ENCODE results near the gene RAD51B. TPM values are rescaled to one million over a fixed set of nuclear protein-coding genes. Genes with fewer than 3 reads are reported as not detected.

Gene RAD51B
- total RNA-seq, 1 donor from 2014 or later = 8.9 TPM

GRCh38 chr14:68674538-68675232 is 855.1 kb downstream of the RAD51B start:
- no peak for DNase-seq (ENCODE audit: low read depth in 2 of 2)

DNA sequence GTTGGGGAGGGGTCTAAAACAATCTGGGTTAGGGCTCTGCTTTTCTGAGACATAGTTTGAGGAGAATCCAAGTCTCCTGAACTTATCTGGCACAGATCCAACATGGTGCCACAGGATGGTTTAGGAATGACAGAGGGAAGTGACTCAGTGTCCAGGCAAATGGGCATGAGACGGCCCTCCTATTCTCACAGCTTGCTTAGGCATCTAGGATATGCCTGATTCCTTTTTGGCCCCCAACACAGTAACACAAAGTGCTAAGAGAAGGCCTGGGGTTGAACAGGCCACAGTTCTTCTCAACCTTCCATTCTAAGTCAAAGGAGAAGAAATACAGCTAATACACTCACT is 855.6 kb downstream of the RAD51B start:
- peak in 1 of 2 donors; percentile 79 for DNase-seq (ENCODE audit: low read depth in 2 of 2)

GRCh38 chr14:68676511-68676943 is 856.9 kb downstream of the RAD51B start:
- DNase-seq (ENCODE audit: low read depth in 2 of 2) = no peak

- no peak for DNase-seq (ENCODE audit: low read depth in 2 of 2)
Measured at GRCh38 chr14:68677476-68677875, 857.9 kb downstream of the RAD51B start.

DNA sequence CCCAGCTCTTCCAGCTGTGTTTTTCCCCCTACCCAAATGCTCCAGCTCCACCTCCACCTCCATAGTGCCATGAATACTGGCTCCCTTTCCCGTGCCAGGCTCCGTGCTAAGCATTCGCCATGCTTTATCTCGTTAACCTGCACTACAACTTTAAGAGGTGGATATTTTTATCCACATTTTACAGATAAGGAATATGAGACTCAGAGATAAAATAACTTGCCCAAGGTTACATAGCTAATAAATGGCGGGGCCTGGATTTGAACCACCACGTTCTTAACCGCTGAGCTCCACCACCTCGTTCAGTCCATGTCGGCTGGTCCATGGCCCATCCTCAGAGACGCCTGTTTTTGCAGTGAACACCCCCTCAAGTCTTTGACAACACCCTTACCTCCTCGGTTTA is 858.3 kb downstream of the RAD51B start:
- DNase-seq (ENCODE audit: low read depth in 2 of 2) = no peak

GRCh38 chr14:68678471-68678870 is 858.9 kb downstream of the RAD51B start:
- no peak for DNase-seq (ENCODE audit: low read depth in 2 of 2)

GRCh38 chr14:68679301-68679700 is 859.7 kb downstream of the RAD51B start:
- no peak for DNase-seq (ENCODE audit: low read depth in 2 of 2)

DNA sequence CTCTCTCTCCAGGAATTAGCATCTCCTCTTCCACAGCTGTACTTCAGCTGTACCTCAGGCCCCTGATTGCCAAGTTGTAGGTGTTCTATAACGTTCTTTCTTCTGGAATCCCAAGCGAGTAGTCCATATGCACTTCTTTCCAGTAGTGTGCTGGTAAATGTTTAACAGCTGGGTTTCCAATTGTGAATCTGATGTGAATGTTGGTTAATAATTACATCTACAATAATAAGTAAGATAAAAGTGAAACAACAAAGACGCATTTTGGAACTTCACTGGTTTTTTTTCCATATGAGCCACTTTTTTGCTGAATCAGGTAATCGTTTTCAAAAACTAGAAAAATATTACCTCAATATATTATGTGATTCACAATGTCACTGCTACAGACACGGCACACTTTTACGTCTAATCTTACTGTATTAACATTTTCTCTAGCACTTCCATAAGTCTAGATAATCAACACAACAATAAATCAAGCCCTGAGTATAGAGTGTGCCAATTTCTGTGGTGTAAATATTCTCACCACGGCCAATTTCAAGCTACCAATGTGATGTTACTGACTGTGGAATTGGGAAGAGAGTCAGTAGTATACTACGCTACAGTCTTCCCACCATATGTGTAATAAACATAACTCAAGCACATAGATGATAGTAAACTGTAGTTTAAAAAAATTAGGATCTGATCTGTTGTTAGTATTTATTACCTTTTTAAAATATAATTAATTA is 860.3 kb downstream of the RAD51B start:
- DNase-seq (ENCODE audit: low read depth in 2 of 2) = no peak

DNA sequence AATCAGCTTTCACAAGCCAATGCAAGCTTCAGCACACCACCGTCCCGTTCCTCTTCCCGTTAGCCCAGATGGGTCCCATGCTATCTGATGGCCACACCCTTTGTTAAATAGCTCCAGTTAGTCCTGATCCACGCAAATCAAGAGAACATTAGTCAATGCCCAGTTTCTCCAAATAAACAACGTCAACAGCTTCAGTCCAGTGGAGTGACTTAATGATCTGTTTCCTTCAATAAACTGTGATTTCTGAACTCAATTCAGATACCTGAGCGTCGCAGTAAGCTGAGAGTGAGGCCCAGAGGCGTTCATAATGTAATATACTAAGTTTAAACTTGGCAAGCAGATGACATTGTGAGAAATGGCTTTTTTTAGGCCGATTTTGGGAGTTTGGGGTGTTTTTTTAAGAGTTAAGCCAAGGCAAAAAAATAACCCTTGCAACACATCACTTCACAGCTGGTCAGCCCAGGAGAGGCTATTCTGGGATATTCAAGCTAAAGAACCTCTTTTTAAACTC is 861.0 kb downstream of the RAD51B start:
- peak in 1 of 2 donors; percentile 31 for DNase-seq (ENCODE audit: low read depth in 2 of 2)

GRCh38 chr14:68681256-68682011 is 861.9 kb downstream of the RAD51B start:
- no peak for DNase-seq (ENCODE audit: low read depth in 2 of 2)

GRCh38 chr14:68682166-68683103 is 862.9 kb downstream of the RAD51B start:
- peak; percentile 96 to 97 for DNase-seq (ENCODE audit: low read depth in 2 of 2)

DNA sequence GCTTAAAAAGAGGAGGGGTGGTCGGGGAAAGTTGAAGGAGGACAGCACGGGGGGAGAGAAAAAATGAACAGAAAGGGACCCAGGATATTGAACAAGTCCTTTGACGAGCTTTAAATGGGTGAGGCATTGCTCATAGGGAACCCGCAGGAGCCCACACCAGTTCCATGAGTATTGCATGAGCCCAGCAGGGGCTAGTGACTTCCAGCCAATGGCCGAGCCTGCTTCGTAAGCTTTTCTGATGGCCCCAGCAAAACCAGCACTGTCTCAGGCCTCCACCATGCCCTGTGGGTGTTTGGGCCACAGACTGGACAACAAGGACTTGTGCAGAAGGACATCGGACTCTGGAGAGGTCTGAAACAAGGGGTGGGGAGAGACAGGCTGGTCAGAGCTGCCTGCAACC is 863.7 kb downstream of the RAD51B start:
- peak in 1 of 2 donors; percentile 28 for DNase-seq (ENCODE audit: low read depth in 2 of 2)

- DNase-seq (ENCODE audit: low read depth in 2 of 2) = no peak
Measured at GRCh38 chr14:68684466-68685418, 865.2 kb downstream of the RAD51B start.

GRCh38 chr14:68685419-68686204 is 866.0 kb downstream of the RAD51B start:
- peak in 1 of 2 donors; percentile 66 for DNase-seq (ENCODE audit: low read depth in 2 of 2)

GRCh38 chr14:68686205-68686465 is 866.6 kb downstream of the RAD51B start:
- no peak for DNase-seq (ENCODE audit: low read depth in 2 of 2)

GRCh38 chr14:68686724-68687123 is 867.1 kb downstream of the RAD51B start:
- DNase-seq (ENCODE audit: low read depth in 2 of 2) = no peak

GRCh38 chr14:68687746-68688145 is 868.2 kb downstream of the RAD51B start:
- no peak for DNase-seq (ENCODE audit: low read depth in 2 of 2)

DNA sequence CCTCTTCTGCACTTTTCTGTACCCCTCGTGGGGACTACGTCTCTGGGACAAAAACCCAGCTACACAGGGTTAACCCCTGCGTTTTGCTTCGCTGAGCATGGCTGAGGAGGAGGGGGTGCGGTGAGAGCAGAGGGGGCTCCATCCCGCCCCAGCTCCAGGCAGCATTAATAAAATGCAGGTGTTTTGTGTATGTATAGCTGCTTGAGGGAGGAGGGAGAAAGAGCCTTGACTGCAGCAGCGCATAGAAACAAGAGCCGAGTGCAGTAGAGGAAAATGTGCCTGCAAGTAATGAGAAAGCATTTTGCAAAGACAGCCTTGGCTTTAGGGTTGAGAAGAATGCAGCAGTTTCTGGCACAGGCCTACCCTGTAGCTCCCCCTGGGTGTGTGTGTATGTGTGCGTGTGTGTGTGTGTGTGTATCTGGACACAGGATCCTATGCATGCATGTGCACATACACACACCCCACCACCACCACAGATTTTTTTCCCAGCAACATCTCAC is 869.3 kb downstream of the RAD51B start:
- DNase-seq (ENCODE audit: low read depth in 2 of 2) = peak in 1 of 2 donors; percentile 40

GRCh38 chr14:68689511-68689910 is 869.9 kb downstream of the RAD51B start:
- DNase-seq (ENCODE audit: low read depth in 2 of 2) = no peak

Data from lung microvascular endothelial cell (primary cell).